ENCODE results near the gene GLIPR2.

- TF ChIP-seq POLR2AphosphoS5 (IDR thresholded peaks at IDR 0.05; ENCODE audit: borderline replicate concordance, low read depth, low read length) (no peak), EZH2 (IDR thresholded peaks at IDR 0.05) (no peak)
These were observed 17.2 kb downstream of the GLIPR2 start for GRCh38 chr9:36153746-36154145.
